Naive thymus-derived CD4-positive, alpha-beta T cell (primary cell): ENCODE results near the gene KRTDAP. TPM values are rescaled to one million over a fixed set of nuclear protein-coding genes. Genes with fewer than 3 reads are reported as not detected.

Experiments
- ATAC-seq: fragments of 150-1000 bp; cut with Tn5 transposase; 2 replicates; pipeline ENCODE4 v1.10.0; 2021; ENCODE audit warnings: mild to moderate bottlenecking, moderate library complexity
- CTCF ChIA-PET: fragments of 350-600 bp; sonication (Branson Sonifier 250); formaldehyde crosslinking; loops from one replicate; lab custom pipeline; 2021; ENCODE audit warnings: antibody characterized with exemption; lab: Charles Lee
- POLR2A ChIA-PET: fragments of 350-600 bp; sonication (Branson Sonifier 250); formaldehyde crosslinking; loops from one replicate; lab custom pipeline; 2021; ENCODE audit warnings: antibody characterized with exemption, inconsistent platforms; lab: Charles Lee
- DNase-seq, 9 donors: peaks; one replicate each; pipeline versions ENCODE4 v3.0.0 to v3.0.0-alpha.2; 2020 to 2022; ENCODE audit warnings: mixed read lengths in 1 of 9
- H3K27ac ChIP-seq: one replicate; pipeline ENCODE4 v1.7.0; 2013; ENCODE audit warnings: mild to moderate bottlenecking, low read depth, low read length, moderate library complexity
- H3K27me3 ChIP-seq, 2 donors: one replicate each; pipeline ENCODE4 v1.7.0; 2013; ENCODE audit warnings: low read length in 2 of 2, mild to moderate bottlenecking in 2 of 2, moderate library complexity in 2 of 2; ENCODE audit not compliant: control insufficient read depth in 2 of 2, insufficient read depth in 2 of 2
- H3K36me3 ChIP-seq, 3 experiments: 1 replicate in 2 of 3; 2 replicates in 1 of 3; pipeline ENCODE4 v1.7.0; 2013; ENCODE audit warnings: low read length in 3 of 3, mild to moderate bottlenecking in 3 of 3, moderate library complexity in 1 of 3; ENCODE audit not compliant: insufficient read depth in 3 of 3, control insufficient read depth in 2 of 3
- H3K4me1 ChIP-seq, 2 donors: one replicate each; pipeline ENCODE4 v1.7.0; 2013; ENCODE audit warnings: low read length in 2 of 2, mild to moderate bottlenecking in 2 of 2, moderate library complexity in 1 of 2; ENCODE audit not compliant: control insufficient read depth in 2 of 2, insufficient read depth in 2 of 2
- H3K4me3 ChIP-seq: 2 replicates; pipeline ENCODE4 v1.7.0; 2013; ENCODE audit warnings: mild to moderate bottlenecking, low read length
- H3K9me3 ChIP-seq, 3 experiments: 1 replicate in 2 of 3; 2 replicates in 1 of 3; pipeline ENCODE4 v1.7.0; 2013; ENCODE audit warnings: low read length in 3 of 3; ENCODE audit not compliant: control insufficient read depth in 2 of 3
- H3K27ac Mint-ChIP-seq, 9 donors: one replicate each; pipeline ENCODE4 v1.8.0; 2020 to 2022; ENCODE audit warnings: mixed read lengths in 9 of 9, mild to moderate bottlenecking in 8 of 9, moderate library complexity in 5 of 9, inconsistent platforms in 2 of 9
- H3K27me3 Mint-ChIP-seq, 5 donors: one replicate each; pipeline ENCODE4 v1.8.0; 2021 to 2022; ENCODE audit warnings: mixed read lengths in 5 of 5, mild to moderate bottlenecking in 1 of 5
- H3K36me3 Mint-ChIP-seq, 5 donors: one replicate each; pipeline ENCODE4 v1.8.0; 2020 to 2022; ENCODE audit warnings: mixed read lengths in 5 of 5, mild to moderate bottlenecking in 3 of 5, inconsistent platforms in 1 of 5
- H3K4me1 Mint-ChIP-seq, 7 donors: one replicate each; pipeline ENCODE4 v1.8.0; 2020 to 2022; ENCODE audit warnings: mixed read lengths in 7 of 7, mild to moderate bottlenecking in 3 of 7, inconsistent platforms in 1 of 7
- H3K4me3 Mint-ChIP-seq, 10 donors: one replicate each; pipeline ENCODE4 v1.8.0; 2020 to 2022; ENCODE audit warnings: mild to moderate bottlenecking in 10 of 10, mixed read lengths in 10 of 10, moderate library complexity in 6 of 10, inconsistent platforms in 2 of 10
- H3K9me3 Mint-ChIP-seq, 11 donors: one replicate each; pipeline ENCODE4 v1.8.0; 2020 to 2022; ENCODE audit warnings: mixed read lengths in 11 of 11, mild to moderate bottlenecking in 4 of 11, inconsistent platforms in 1 of 11, moderate library complexity in 1 of 11
- intact Hi-C, 2 donors: fragments of 100-400 bp; cut with micrococcal nuclease; formaldehyde crosslinking; loops; one replicate each; pipeline ENCODE4 v1.15.1; 2023
- polyA plus RNA-seq, 2 donors: library from polyadenylated mRNA; unstranded; fragments of 300-500 nt; fragmentation: Illumina TruSeq; gene quantifications; one replicate each; pipeline ENCODE4 v1.2.3, GENCODE V29; 2021
- total RNA-seq, 6 experiments: library from RNA in 5 of 6; stranded (reverse) in 5 of 6; gene quantifications; 1 replicate in 5 of 6; 2 replicates in 1 of 6; pipeline ENCODE4 v1.2.3 and lab custom pipeline; 2021 to 2026

KRTDAP gene
- total and polyA plus RNA-seq, 7 experiments from 2014 or later = not detected

DNA sequence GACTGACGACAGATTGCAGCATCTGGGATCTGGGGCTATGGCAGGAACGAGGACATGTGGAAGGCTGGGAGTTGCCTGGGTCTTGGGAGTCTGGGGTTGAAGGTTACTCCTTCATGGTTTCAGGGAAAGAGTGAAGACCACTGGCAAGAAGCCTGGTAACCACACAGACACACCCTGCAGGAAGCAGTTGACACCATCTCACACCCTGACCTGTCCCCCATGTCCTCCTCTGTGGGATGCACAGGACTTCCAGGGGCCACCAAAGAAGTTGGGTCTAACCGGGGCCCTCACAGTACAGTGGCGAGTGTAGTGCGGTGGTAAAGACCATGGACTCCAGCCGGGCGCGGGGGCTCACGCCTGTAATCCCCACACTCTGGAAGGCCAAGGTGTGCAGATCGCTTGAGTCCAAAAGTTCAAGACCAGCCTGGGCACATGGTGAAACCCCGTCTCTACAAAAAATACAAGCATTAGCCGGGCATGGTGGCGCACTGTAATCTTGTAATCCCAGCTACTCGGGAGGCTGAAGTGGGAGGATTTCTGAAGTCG lies 52.8 kb downstream of the KRTDAP start:
- no peak overlapping the region for H3K4me3 ChIP-seq
- H3K9me3 ChIP-seq = no peaks in the 10 kb centered on the region
- intact Hi-C loops = no loop called here
- H3K36me3 Mint-ChIP-seq = peaks cover 0 to 3% (median 0%) of the 10 kb centered on the region in 5 donors
- H3K36me3 ChIP-seq = no peaks in the 10 kb centered on the region
- CTCF ChIA-PET = no interaction called here
- peaks cover 6 to 18% (median 9%) of the 10 kb centered on the region in 7 donors for H3K4me1 Mint-ChIP-seq
- peaks cover 0 to 5% (median 0%) of the 10 kb centered on the region in 11 donors for H3K9me3 Mint-ChIP-seq
- DNase-seq (no peak), ATAC-seq (no peak)
- H3K4me3 Mint-ChIP-seq = peak overlapping the region in 1 of 10 donors; percentile 9
- peaks cover 7 to 9% of the 10 kb centered on the region in 2 donors for H3K4me1 ChIP-seq
- POLR2A ChIA-PET = no interaction called here
- H3K27ac Mint-ChIP-seq = no peak overlapping the region
- no peak overlapping the region for H3K27ac ChIP-seq
- peaks cover 10 to 35% (median 19%) of the 10 kb centered on the region in 5 donors for H3K27me3 Mint-ChIP-seq
- H3K27me3 ChIP-seq = no peaks in the 10 kb centered on the region

Other genes starting within 250 kb of the KRTDAP start
- 10 to 100 TPM in 4 of 5 experiments, 1 to 10 TPM in 1; 4.6 to 59.3 (median 25.1) TPM for gene LSR, start 241.5 kb downstream of the KRTDAP start, total RNA-seq
- 10 to 100 TPM; 23.4 to 39.1 TPM for gene LSR, start 241.5 kb downstream of the KRTDAP start, polyA plus RNA-seq
- 100 to 1,000 TPM; 145 to 256 (median 225) TPM for gene USF2, start 221.5 kb downstream of the KRTDAP start, total RNA-seq
- 1 to 10 TPM; 6.8 to 7.0 TPM for gene USF2, start 221.5 kb downstream of the KRTDAP start, polyA plus RNA-seq
- 1 to 10 TPM in 2 of 5 experiments, under 1 TPM in 3; 0.44 to 2.5 (median 0.66) TPM for gene HAMP, start 207.9 kb downstream of the KRTDAP start, total RNA-seq
- not detected for gene HAMP, start 207.9 kb downstream of the KRTDAP start, polyA plus RNA-seq
- gene MAG, start 198.3 kb downstream of the KRTDAP start, total RNA-seq = under 1 TPM in 1 of 5 experiments, not detected in 4; 0.29 TPM
- gene MAG, start 198.3 kb downstream of the KRTDAP start, polyA plus RNA-seq = under 1 TPM in 1 of 2 donors, not detected in 1; 0.31 TPM
- gene CD22, start 161.3 kb downstream of the KRTDAP start, total RNA-seq = 10 to 100 TPM in 1 of 5 experiments, 1 to 10 TPM in 4; 1.5 to 23.9 (median 1.9) TPM
- 1 to 10 TPM in 1 of 2 donors, under 1 TPM in 1; 0.70 to 1.1 TPM for gene CD22, start 161.3 kb downstream of the KRTDAP start, polyA plus RNA-seq
- 1 to 10 TPM in 1 of 5 experiments, under 1 TPM in 2, not detected in 2; 0.10 to 1.3 (median 0.24) TPM for gene FFAR1, start 142.6 kb downstream of the KRTDAP start, total RNA-seq
- not detected for gene FFAR1, start 142.6 kb downstream of the KRTDAP start, polyA plus RNA-seq
- gene FFAR3, start 132.0 kb downstream of the KRTDAP start, total RNA-seq = under 1 TPM in 3 of 5 experiments, not detected in 2; 0.31 to 0.91 (median 0.72) TPM
- not detected for gene FFAR3, start 132.0 kb downstream of the KRTDAP start, polyA plus RNA-seq
- gene GPR42, start 119.4 kb downstream of the KRTDAP start, total RNA-seq = under 1 TPM in 1 of 5 experiments, not detected in 4; 0.24 TPM
- not detected for gene GPR42, start 119.4 kb downstream of the KRTDAP start, polyA plus RNA-seq
- 1 to 10 TPM in 2 of 5 experiments, not detected in 3; 2.2 to 7.1 TPM for gene FFAR2, start 42.2 kb downstream of the KRTDAP start, total RNA-seq
- not detected for gene FFAR2, start 42.2 kb downstream of the KRTDAP start, polyA plus RNA-seq
- under 1 TPM in 2 of 5 experiments, not detected in 3; 0.54 to 0.76 TPM for gene DMKN, start 23.2 kb upstream of the KRTDAP start, total RNA-seq
- not detected for gene DMKN, start 23.2 kb upstream of the KRTDAP start, polyA plus RNA-seq
- gene SBSN, start 37.8 kb upstream of the KRTDAP start, total RNA-seq = not detected
- gene SBSN, start 37.8 kb upstream of the KRTDAP start, polyA plus RNA-seq = not detected
- not detected for gene GAPDHS, start 43.0 kb upstream of the KRTDAP start, total RNA-seq
- gene GAPDHS, start 43.0 kb upstream of the KRTDAP start, polyA plus RNA-seq = not detected
- 10 to 100 TPM; 24.7 to 54.0 (median 34.6) TPM for gene TMEM147, start 55.2 kb upstream of the KRTDAP start, total RNA-seq
- 100 to 1,000 TPM; 143 to 154 TPM for gene TMEM147, start 55.2 kb upstream of the KRTDAP start, polyA plus RNA-seq
- not detected for gene ATP4A, start 73.2 kb upstream of the KRTDAP start, total RNA-seq
- gene ATP4A, start 73.2 kb upstream of the KRTDAP start, polyA plus RNA-seq = not detected
- gene PMIS2, start 95.7 kb upstream of the KRTDAP start, total RNA-seq = not detected
- gene PMIS2, start 95.7 kb upstream of the KRTDAP start, polyA plus RNA-seq = not detected
- 10 to 100 TPM; 23.6 to 40.0 (median 28.4) TPM for gene HAUS5, start 122.3 kb upstream of the KRTDAP start, total RNA-seq
- 1 to 10 TPM; 7.6 TPM for gene HAUS5, start 122.3 kb upstream of the KRTDAP start, polyA plus RNA-seq
- 10 to 100 TPM; 39.0 to 98.2 (median 51.3) TPM for gene RBM42, start 138.6 kb upstream of the KRTDAP start, total RNA-seq
- gene RBM42, start 138.6 kb upstream of the KRTDAP start, polyA plus RNA-seq = 10 to 100 TPM; 48.7 to 49.8 TPM
- under 1 TPM in 3 of 5 experiments, not detected in 2; 0.56 to 0.71 (median 0.70) TPM for gene ETV2, start 151.3 kb upstream of the KRTDAP start, total RNA-seq
- gene ETV2, start 151.3 kb upstream of the KRTDAP start, polyA plus RNA-seq = under 1 TPM; 0.61 to 0.89 TPM
- gene COX6B1, start 157.9 kb upstream of the KRTDAP start, total RNA-seq = 100 to 1,000 TPM; 172 to 464 (median 232) TPM
- gene COX6B1, start 157.9 kb upstream of the KRTDAP start, polyA plus RNA-seq = 100 to 1,000 TPM; 819 to 873 TPM
- gene UPK1A, start 176.1 kb upstream of the KRTDAP start, total RNA-seq = 1 to 10 TPM in 1 of 5 experiments, under 1 TPM in 1, not detected in 3; 0.41 to 1.3 TPM
- gene UPK1A, start 176.1 kb upstream of the KRTDAP start, polyA plus RNA-seq = not detected
- gene ZBTB32, start 214.1 kb upstream of the KRTDAP start, total RNA-seq = 10 to 100 TPM in 1 of 5 experiments, 1 to 10 TPM in 1, under 1 TPM in 2, not detected in 1; 0.35 to 41.6 (median 1.0) TPM
- not detected for gene ZBTB32, start 214.1 kb upstream of the KRTDAP start, polyA plus RNA-seq
- gene KMT2B, start 227.5 kb upstream of the KRTDAP start, total RNA-seq = 10 to 100 TPM; 64.2 to 79.8 (median 77.3) TPM
- 1 to 10 TPM in 1 of 2 donors, under 1 TPM in 1; 0.60 to 3.2 TPM for gene KMT2B, start 227.5 kb upstream of the KRTDAP start, polyA plus RNA-seq